ENCODE results near the gene PSMG2.

DNA sequence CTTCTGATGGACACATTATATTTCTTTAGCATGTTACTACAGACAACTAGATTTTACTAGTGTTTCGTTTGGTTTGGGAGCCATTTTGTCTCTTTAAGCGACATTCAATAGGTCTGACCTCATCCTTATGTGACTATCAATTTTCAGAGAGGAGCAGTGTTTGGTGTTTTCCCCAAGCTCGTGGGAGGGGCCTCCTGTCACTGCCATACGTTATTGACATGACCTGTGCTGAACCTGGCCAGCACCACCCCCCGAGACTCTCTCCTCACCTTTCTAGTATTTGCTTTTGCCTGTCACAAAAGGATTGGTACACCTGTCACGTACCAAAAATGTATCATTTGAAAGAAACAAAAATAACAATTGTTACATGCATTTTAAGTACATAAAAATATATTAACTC is 69.3 kb downstream of the PSMG2 start:
- no peak for TF ChIP-seq YY1 (IDR thresholded peaks at IDR 0.05; ENCODE audit: insufficient read depth, insufficient replicate concordance, low read depth, low read length)
- no peak for TF ChIP-seq NR2C2 (CRISPR knock-in tag; IDR thresholded peaks at IDR 0.05; ENCODE audit: borderline replicate concordance)
- no peak for TF ChIP-seq ZNF777 (CRISPR knock-in tag; IDR thresholded peaks at IDR 0.05)
- TF ChIP-seq, protein P1, sequence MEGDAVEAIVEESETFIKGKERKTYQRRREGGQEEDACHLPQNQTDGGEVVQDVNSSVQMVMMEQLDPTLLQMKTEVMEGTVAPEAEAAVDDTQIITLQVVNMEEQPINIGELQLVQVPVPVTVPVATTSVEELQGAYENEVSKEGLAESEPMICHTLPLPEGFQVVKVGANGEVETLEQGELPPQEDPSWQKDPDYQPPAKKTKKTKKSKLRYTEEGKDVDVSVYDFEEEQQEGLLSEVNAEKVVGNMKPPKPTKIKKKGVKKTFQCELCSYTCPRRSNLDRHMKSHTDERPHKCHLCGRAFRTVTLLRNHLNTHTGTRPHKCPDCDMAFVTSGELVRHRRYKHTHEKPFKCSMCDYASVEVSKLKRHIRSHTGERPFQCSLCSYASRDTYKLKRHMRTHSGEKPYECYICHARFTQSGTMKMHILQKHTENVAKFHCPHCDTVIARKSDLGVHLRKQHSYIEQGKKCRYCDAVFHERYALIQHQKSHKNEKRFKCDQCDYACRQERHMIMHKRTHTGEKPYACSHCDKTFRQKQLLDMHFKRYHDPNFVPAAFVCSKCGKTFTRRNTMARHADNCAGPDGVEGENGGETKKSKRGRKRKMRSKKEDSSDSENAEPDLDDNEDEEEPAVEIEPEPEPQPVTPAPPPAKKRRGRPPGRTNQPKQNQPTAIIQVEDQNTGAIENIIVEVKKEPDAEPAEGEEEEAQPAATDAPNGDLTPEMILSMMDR (CRISPR knock-in tag; IDR thresholded peaks at IDR 0.05) = no peak
- TF ChIP-seq, protein P2, sequence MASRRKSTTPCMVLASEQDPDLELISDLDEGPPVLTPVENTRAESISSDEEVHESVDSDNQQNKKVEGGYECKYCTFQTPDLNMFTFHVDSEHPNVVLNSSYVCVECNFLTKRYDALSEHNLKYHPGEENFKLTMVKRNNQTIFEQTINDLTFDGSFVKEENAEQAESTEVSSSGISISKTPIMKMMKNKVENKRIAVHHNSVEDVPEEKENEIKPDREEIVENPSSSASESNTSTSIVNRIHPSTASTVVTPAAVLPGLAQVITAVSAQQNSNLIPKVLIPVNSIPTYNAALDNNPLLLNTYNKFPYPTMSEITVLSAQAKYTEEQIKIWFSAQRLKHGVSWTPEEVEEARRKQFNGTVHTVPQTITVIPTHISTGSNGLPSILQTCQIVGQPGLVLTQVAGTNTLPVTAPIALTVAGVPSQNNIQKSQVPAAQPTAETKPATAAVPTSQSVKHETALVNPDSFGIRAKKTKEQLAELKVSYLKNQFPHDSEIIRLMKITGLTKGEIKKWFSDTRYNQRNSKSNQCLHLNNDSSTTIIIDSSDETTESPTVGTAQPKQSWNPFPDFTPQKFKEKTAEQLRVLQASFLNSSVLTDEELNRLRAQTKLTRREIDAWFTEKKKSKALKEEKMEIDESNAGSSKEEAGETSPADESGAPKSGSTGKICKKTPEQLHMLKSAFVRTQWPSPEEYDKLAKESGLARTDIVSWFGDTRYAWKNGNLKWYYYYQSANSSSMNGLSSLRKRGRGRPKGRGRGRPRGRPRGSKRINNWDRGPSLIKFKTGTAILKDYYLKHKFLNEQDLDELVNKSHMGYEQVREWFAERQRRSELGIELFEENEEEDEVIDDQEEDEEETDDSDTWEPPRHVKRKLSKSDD (CRISPR knock-in tag; IDR thresholded peaks at IDR 0.05; ENCODE audit: low read depth) = no peak
- no peak for TF ChIP-seq ETV6 (CRISPR knock-in tag; conservative IDR thresholded peaks at IDR 0.05)
- no peak for TF ChIP-seq RNF2 (conservative IDR thresholded peaks at IDR 0.05; ENCODE audit: low read depth)
- TF ChIP-seq ZNF10 (CRISPR knock-in tag; IDR thresholded peaks at IDR 0.05; ENCODE audit: borderline replicate concordance, low read depth) = no peak
- TF ChIP-seq, protein P3, sequence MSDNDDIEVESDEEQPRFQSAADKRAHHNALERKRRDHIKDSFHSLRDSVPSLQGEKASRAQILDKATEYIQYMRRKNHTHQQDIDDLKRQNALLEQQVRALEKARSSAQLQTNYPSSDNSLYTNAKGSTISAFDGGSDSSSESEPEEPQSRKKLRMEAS (IDR thresholded peaks at IDR 0.05) = no peak
- TF ChIP-seq SP140L (CRISPR knock-in tag; IDR thresholded peaks at IDR 0.05; ENCODE audit: borderline replicate concordance) = no peak

Measured in HepG2 (cell line).